Glutamatergic neuron (in vitro differentiated cells): Measurements from ENCODE around the gene MED12L. TPM values are rescaled to one million over a fixed set of nuclear protein-coding genes. Genes with fewer than 3 reads are reported as not detected.
A peak's percentile ranks its signal among the peaks of the same experiment; 100 is the strongest.

Experiments
- DNase-seq: peaks from one replicate; pipeline ENCODE4 v3.0.0; 2022
- H3K27ac Mint-ChIP-seq: one replicate; pipeline ENCODE4 v1.8.0; 2020; ENCODE audit warnings: mild to moderate bottlenecking, mixed read lengths, inconsistent platforms; ENCODE audit not compliant: unreplicated experiment
- H3K27me3 Mint-ChIP-seq: one replicate; pipeline ENCODE4 v1.8.0; 2020; ENCODE audit warnings: mild to moderate bottlenecking, moderate library complexity, mixed read lengths, inconsistent platforms; ENCODE audit not compliant: unreplicated experiment
- H3K36me3 Mint-ChIP-seq: one replicate; pipeline ENCODE4 v1.8.0; 2020; ENCODE audit warnings: mild to moderate bottlenecking, mixed read lengths, inconsistent platforms; ENCODE audit not compliant: unreplicated experiment
- H3K4me1 Mint-ChIP-seq: one replicate; pipeline ENCODE4 v1.8.0; 2020; ENCODE audit warnings: mild to moderate bottlenecking, low read depth, mixed read lengths, inconsistent platforms; ENCODE audit not compliant: unreplicated experiment
- H3K4me3 Mint-ChIP-seq: one replicate; pipeline ENCODE4 v1.8.0; 2020; ENCODE audit warnings: mild to moderate bottlenecking, mixed read lengths, inconsistent platforms; ENCODE audit not compliant: unreplicated experiment
- H3K9me3 Mint-ChIP-seq: one replicate; pipeline ENCODE4 v1.8.0; 2020; ENCODE audit warnings: mild to moderate bottlenecking, moderate library complexity, mixed read lengths, inconsistent platforms; ENCODE audit not compliant: unreplicated experiment
- total RNA-seq: library from RNA; stranded (reverse); fragmentation: NEBNext Ultra II Directional; extraction: Animal tissue kit (Norgen Biotek cat#: 25700); gene quantifications from one replicate; pipeline ENCODE4 v1.2.1, GENCODE V29; 2021; ENCODE audit not compliant: unreplicated experiment
- TF ChIP-seq, protein P1 (sequence below): fragments of 200-600 bp; sonication (generic); IDR thresholded peaks from one replicate; pipeline ENCODE4 v1.5.0; 2021; ENCODE audit not compliant: partially characterized antibody, unreplicated experiment

The MED12L gene
- total RNA-seq, 1 donor from 2014 or later, result 7.8 TPM

DNA sequence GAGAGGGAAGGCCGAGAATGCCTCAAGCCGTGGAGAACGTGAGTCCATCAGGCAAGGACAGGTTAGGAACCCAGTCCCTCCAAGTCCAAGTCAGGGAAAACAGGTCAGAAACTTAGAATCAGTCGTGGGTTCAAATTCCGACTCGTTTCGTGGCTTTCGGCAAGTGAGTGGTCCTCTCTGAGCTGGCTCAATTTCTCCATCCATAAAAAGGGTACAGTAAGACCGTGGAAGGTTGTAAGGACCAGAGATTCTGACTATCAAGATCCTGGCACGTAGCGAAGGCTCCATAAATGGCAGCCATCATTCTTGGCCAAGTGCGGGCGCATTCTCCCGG lies 604 bp upstream of the MED12L start:
- peak overlapping the region; percentile 31 for H3K27ac Mint-ChIP-seq
- TF ChIP-seq, protein P1, sequence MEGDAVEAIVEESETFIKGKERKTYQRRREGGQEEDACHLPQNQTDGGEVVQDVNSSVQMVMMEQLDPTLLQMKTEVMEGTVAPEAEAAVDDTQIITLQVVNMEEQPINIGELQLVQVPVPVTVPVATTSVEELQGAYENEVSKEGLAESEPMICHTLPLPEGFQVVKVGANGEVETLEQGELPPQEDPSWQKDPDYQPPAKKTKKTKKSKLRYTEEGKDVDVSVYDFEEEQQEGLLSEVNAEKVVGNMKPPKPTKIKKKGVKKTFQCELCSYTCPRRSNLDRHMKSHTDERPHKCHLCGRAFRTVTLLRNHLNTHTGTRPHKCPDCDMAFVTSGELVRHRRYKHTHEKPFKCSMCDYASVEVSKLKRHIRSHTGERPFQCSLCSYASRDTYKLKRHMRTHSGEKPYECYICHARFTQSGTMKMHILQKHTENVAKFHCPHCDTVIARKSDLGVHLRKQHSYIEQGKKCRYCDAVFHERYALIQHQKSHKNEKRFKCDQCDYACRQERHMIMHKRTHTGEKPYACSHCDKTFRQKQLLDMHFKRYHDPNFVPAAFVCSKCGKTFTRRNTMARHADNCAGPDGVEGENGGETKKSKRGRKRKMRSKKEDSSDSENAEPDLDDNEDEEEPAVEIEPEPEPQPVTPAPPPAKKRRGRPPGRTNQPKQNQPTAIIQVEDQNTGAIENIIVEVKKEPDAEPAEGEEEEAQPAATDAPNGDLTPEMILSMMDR, result no peak
- H3K4me3 Mint-ChIP-seq, result peak overlapping the region; percentile 84
- H3K4me1 Mint-ChIP-seq, result peaks cover 2% of the 10 kb centered on the region
- peaks cover 6% of the 10 kb centered on the region for H3K27me3 Mint-ChIP-seq
- H3K36me3 Mint-ChIP-seq, result peaks cover 5% of the 10 kb centered on the region
- no peak for DNase-seq
- peaks cover 3% of the 10 kb centered on the region for H3K9me3 Mint-ChIP-seq

DNA sequence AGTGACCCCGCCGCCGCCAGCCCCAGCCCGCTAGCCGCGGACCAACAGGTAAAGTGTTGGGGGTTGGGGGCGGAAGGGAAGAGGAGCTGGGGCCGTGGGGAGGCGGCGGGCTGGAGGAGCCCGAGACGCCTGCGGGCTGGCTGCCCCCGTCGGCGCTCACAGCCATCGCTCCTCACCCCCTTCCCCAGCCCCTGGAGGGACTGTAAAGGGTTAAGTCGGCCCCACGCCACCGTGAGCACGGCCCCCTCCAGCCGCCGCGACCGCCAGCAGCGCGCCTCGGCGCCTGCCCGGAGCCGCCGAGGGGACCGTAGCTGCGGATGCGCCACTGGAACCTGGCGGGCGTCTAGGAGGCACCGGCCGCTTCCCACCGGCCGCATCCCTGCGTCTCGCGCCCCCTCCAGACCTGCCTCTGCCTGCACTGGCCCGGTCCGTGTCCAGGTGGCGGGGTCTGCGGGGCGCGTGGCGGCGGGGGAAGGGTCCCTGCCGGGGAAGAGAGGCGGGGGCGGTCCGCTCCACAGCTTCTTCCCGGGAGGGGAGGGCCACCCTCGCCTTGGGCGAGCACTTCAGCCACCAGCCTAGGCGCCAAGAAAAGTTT lies 522 bp downstream of the MED12L start:
- H3K9me3 Mint-ChIP-seq, result peaks cover 3% of the 10 kb centered on the region
- peaks cover 6% of the 10 kb centered on the region for H3K27me3 Mint-ChIP-seq
- H3K36me3 Mint-ChIP-seq, result peaks cover 5% of the 10 kb centered on the region
- H3K4me3 Mint-ChIP-seq, result peak overlapping the region; percentile 93
- TF ChIP-seq, protein P1, result no peak
- H3K4me1 Mint-ChIP-seq, result peaks cover 2% of the 10 kb centered on the region
- H3K27ac Mint-ChIP-seq, result no peak overlapping the region
- peak; percentile 75 for DNase-seq

DNA sequence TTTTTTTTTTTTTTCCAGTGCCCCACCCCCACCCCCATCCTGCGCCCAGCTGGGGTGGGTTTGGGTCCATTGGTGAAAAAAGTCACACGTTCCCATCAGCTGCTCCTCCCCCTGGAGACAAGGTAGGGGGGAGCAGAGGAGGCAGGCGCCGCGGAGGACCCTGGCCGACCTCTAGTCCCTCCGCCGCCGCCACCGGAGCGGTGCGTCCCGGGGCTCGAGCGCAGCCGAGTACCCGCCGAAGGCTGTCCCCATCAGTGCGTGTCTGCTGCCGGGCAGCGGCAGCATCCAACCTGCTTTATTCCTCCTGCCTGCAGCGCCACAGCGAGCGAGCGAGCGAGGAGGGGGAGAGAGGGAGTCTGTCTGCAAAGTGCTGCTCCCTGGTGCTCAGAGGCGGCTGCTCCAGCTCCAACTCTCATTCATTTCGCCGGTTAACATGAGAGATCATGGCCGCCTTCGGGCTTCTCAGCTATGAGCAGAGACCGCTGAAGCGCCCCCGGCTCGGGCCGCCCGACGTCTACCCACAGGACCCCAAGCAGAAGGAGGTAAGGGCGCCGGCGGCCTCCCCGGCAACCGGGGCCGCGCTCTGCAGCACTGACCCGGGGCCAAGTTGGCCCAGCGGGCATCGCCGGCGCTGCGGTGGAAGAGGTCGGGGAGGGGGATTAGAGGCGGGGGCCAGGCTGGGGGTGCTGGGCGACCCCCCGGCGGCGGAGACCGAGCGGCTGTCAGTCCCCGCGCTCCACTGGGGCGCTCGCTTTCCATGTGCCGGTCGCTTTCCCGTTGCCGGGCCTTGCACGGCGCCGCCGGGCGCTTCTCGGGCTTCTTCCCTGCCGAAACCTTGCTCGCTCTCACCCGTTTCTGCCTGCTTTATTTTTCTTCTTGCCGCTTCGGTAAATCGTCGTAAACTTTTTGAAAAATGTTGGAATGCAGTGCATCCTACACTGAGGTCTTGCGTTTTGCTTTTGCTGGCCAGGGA lies 1.3 kb downstream of the MED12L start:
- H3K4me1 Mint-ChIP-seq, result peaks cover 2% of the 10 kb centered on the region
- H3K9me3 Mint-ChIP-seq, result peaks cover 3% of the 10 kb centered on the region
- peaks cover 6% of the 10 kb centered on the region for H3K27me3 Mint-ChIP-seq
- peaks cover 5% of the 10 kb centered on the region for H3K36me3 Mint-ChIP-seq
- H3K27ac Mint-ChIP-seq, result peak overlapping the region; percentile 86
- peak; percentile 85 for DNase-seq
- H3K4me3 Mint-ChIP-seq, result peak overlapping the region; percentile 99
- TF ChIP-seq, protein P1, result no peak

DNA sequence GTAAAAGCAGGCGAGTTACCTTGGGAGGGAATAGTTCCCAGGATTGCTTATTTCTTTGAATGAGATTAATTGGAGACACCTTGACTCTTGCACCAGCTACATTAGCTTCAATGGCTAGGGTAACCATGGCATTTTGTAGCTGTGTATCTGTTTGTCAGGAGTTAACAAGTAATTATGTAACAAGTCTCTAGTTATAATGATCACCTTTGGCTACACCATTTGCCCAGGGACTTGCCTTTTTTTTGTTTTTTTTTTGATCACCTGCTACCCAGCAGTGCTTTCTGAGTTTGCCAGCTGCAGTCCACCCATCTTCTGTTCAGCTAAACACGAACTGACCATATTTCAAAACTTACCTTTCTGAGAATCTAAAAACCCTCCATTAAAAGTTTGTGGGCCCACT lies 2.2 kb downstream of the MED12L start:
- DNase-seq, result no peak
- H3K36me3 Mint-ChIP-seq, result peaks cover 9% of the 10 kb centered on the region
- H3K9me3 Mint-ChIP-seq, result peaks cover 4% of the 10 kb centered on the region
- peak overlapping the region; percentile 99 for H3K4me3 Mint-ChIP-seq
- H3K27ac Mint-ChIP-seq, result no peak overlapping the region
- H3K4me1 Mint-ChIP-seq, result peaks cover 2% of the 10 kb centered on the region
- peaks cover 8% of the 10 kb centered on the region for H3K27me3 Mint-ChIP-seq
- TF ChIP-seq, protein P1, result no peak
